HG03342 (cell line): ENCODE measurements around the gene DACT1.

Experiments
- ATAC-seq: cut with Tn5 transposase; IDR thresholded peaks from one replicate; pipeline ENCODE4 v1.9.1; 2021; ENCODE audit warnings: mild to moderate bottlenecking, moderate library complexity; ENCODE audit not compliant: unreplicated experiment

Gene DACT1

DNA sequence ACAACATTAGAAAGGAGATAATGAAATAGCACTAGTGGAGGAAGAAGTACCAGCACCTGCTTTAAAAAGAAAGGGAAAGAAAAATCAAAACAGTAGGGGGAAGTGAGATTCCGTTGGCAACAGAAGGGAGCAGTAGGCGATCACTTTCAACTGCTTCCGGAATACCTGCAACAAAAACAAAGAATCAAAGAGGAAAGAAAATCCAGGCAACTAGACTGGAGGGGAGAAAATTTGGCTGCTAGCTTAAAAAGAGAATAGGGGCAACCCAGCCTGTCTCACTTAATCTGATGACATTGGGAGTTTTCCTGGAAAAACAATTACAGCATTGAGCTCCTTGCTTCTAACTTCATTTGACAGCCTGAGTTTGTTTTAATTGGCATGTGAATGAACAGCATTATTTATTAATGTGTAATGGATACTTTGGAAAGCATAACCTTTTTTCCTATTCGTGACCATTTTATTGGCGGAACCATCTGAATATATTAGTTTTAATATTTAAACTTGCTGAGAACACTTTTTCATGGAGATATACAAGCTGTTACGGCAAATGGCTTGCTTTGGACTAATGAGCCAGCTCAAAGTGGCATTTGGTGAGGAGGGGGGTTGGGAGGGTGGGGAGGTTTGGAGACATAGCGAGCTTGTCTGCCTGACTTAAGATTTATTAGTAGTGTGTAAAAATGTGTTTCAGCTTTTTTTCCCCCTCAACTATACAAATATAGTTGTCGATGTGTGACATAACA, 2.5 kb upstream of the DACT1 start:
- ATAC-seq: no peak

- ATAC-seq: no peak
Measured at GRCh38 chr14:58636129-58636528, 1.6 kb upstream of the DACT1 start.

DNA sequence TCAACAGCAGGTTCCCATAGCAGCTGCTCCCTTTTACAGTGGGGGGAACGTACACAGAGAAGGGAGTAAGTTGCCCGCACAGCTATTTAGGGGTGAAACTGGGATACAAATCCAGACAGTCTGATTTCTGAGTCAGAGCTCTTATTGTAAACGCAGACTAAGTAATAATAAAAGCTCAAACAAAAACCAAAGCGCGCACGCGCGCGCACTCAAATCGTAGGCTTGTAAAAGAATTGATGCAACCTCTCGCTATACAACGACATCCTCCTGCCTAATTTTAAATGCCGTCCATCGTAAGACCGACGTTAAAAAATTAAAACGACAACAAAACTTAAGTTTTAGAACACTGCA, 747 bp upstream of the DACT1 start:
- peak; percentile 1 for ATAC-seq

DNA sequence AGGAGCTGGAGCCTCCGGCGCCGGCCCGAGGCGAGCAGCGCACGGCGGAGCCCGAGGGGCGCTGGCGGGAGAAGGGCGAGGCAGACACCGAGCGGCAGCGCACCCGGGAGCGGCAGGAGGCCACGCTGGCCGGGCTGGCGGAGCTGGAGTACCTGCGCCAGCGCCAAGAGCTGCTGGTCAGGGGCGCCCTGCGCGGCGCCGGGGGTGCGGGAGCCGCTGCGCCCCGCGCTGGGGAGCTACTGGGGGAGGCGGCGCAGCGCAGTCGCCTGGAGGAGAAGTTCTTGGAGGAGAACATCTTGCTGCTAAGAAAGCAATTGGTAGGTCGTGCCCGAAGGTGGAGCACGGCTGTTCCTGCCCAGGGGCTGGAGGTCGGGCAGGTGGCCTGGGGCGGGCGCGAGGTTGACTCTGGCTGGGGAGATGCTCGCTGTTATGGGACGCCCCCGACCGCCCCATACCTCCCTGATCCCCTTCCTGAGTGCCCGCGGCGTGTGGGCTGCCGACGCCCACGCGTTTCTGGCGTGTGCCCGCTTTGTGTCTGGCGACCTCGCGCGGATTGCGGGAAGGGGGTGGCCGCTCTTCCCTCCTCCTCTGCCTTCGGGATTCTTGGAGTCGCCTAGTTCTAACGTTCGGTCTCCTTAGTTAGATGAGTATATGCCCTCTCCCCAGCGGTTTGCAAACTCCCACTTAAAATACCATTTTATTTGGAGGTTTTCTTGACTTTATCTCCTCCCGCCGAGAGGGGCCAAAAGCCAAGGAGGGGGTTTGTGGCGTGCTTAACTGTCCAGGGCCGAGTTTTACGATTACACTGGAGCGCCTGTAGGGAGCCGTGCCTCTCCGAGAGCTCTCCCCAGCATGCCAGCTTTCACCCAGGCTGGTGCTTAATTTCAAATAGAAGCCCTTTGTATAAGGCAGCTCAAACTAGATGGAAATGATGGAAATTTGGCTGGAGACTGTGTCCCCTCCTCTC, 752 bp downstream of the DACT1 start:
- ATAC-seq: peak; percentile 32

- no peak for ATAC-seq
Measured at GRCh38 chr14:58639198-58639565, 1.4 kb downstream of the DACT1 start.

GRCh38 chr14:58639842-58640484, 2.2 kb downstream of the DACT1 start:
- ATAC-seq: no peak

- ATAC-seq: no peak
Measured at GRCh38 chr14:58640959-58641358, 3.2 kb downstream of the DACT1 start.

- ATAC-seq: no peak
Measured at GRCh38 chr14:58641509-58641908, 3.7 kb downstream of the DACT1 start.

DNA sequence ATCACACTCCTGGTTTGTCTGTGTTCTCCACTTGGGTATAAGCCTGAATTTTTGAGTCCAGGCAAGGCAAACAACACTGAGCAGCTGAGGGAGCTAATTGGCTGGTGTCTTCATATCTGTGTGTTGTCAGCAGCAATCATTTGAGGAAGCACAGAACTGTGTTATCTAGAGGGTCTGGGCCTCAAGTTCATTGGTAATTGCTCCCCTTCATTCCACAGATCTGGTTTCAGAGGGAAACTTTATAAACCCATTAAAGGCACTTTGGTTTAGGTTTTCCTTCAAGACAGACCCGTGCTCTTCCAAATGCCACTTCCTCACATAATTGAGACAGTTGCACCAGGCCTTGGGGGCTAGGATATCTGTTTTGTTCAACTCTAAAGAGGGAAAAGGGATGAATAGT, 5.6 kb downstream of the DACT1 start:
- ATAC-seq: no peak

DNA sequence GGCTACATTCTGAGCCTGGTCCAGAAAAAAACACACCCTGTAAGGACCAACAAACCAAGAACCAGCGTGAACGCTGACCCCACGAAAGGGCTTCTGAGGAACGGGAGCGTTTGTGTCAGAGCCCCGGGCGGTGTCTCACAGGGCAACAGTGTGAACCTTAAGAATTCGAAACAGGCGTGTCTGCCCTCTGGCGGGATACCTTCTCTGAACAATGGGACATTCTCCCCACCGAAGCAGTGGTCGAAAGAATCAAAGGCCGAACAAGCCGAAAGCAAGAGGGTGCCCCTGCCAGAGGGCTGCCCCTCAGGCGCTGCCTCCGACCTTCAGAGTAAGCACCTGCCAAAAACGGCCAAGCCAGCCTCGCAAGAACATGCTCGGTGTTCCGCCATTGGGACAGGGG, 7.9 kb downstream of the DACT1 start:
- ATAC-seq: no peak

DNA sequence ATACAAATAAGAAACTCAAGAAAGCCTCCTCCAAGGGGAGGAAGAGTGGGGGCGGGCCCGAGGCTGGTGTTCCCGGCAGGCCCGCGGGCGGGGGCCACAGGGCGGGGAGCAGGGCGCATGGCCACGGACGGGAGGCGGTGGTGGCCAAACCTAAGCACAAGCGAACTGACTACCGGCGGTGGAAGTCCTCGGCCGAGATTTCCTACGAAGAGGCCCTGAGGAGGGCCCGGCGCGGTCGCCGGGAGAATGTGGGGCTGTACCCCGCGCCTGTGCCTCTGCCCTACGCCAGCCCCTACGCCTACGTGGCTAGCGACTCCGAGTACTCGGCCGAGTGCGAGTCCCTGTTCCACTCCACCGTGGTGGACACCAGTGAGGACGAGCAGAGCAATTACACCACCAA, 8.7 kb downstream of the DACT1 start:
- no peak for ATAC-seq

- ATAC-seq: no peak
Measured at GRCh38 chr14:58647777-58648176, 10.0 kb downstream of the DACT1 start.

DNA sequence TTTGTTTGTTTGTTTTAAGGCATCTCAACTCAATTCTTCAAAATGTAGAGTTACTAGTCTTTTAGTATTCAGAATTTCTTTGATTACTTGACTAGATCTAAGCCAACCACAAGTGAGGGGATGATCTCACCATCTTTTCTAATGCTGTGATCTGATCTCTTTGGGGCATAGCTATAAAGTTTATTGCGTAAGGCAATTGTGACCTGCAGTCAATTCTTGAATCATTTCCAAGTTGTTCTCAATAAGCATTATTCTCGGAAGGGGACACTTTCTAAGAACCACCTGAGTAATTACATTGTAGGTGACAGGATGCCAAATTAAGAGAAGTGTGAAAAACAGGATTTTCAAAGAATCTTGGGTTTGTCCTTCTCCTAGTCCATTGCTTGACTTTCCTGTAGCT, 13.1 kb downstream of the DACT1 start:
- no peak for ATAC-seq

DNA sequence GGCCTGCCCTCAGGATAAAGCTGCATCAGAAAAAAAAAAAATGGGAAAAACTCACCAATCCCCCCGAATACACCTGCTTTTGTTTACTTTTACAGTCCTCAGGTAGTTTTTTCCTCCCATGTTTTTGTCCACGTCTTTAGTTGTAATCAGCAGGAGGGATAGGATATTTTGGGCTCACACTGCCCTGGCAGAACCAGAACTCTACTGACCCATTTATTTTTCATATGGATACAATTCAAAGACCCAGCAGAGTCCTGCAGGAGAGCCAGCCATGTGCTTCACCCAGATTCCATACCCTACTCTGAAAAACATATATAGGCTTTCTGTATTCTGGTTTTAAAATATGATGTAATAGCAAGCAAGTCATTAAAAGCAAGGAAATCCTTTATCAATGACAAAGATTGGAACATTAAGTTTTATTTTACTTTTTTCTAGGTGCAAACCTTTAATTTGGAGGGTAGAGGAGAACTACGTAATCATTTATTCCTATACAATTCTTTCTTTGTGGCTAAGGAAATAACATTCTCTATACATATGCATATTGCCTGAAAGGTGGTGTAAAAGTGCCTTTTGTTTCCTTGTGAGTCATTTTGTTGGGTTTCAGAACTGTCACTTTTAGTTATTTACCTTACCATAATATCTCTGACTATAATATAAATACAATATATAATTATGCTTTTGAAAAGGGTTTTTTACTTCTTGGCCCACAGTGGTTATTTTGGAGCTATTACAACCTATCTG, 19.1 kb downstream of the DACT1 start:
- ATAC-seq: no peak

DNA sequence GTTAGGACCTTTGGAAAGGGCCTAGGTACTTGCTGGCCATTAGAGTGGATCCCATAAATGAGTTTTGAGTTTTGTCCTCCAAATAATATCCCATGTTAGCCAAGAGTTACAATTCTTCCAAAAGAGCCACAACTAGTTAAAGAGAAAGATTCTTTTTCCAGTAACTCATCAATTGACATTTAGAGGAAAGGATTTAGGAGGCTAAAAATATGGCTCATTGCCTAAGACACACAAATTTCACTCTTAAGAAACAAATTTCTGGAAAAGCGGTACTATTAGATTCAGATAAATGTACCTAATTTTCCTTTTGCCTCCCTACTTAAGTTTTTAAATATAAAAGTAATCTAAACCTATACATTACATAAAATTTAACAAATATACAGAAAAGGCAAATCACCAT, 21.3 kb downstream of the DACT1 start:
- no peak for ATAC-seq

DNA sequence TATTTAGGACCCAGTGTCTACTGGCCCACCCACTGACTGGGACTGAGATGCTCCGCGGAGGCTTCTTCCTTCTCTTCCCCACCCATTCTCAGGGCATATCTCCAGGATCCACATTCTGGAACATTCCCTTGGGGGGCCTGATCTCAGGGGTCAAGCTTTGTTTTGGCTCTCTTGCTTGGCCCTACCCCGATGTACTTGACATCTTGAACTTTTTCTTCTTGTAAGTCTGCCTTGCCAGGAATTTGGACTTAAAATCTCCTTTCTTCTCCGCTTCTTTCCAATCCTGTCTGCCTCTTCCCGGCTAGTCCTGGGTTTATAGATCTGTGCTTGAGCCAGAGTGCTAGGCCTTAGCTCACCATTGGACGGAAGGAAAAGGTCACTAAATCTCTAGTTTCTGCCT, 22.1 kb downstream of the DACT1 start:
- no peak for ATAC-seq

- ATAC-seq: no peak
Measured at GRCh38 chr14:58660407-58660806, 22.6 kb downstream of the DACT1 start.

DNA sequence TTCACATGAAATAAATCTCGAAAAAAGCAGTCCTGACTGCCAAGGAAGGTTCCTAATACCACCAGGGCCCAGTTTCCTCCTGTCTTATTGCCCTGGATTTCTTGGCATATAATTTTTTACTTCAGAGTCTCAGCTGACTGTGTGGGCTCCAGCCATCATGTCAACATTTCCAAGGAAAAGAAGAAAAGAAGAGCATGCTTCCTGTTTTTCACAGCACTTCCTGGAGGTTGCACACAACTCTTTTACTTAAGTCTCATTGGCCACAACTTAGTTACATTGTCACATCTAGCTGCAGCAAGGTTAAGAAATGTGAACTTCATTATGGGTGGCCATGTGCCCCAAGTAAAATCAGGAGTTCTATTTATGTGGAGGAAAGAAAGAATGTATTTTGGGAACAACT, 24.3 kb downstream of the DACT1 start:
- ATAC-seq: no peak

DNA sequence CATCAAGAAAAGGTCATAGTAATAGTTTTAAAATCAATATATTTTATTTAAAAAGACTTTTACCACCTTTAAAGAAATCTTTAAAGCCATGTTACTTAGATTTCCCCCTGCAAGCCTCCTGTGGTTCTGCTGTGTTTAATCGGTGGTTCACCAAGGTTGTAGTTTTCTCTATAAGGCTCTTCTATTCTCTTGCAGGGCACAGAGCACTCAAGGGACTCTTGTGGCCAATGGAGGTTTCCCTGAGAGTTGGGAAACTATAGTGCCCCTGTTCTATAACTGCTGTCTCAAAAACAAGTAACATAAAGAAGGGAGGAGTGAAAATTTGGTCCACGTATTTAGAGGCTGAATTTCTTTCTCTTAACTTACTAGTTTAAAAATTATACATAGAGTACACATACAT, 25.0 kb downstream of the DACT1 start:
- no peak for ATAC-seq

DNA sequence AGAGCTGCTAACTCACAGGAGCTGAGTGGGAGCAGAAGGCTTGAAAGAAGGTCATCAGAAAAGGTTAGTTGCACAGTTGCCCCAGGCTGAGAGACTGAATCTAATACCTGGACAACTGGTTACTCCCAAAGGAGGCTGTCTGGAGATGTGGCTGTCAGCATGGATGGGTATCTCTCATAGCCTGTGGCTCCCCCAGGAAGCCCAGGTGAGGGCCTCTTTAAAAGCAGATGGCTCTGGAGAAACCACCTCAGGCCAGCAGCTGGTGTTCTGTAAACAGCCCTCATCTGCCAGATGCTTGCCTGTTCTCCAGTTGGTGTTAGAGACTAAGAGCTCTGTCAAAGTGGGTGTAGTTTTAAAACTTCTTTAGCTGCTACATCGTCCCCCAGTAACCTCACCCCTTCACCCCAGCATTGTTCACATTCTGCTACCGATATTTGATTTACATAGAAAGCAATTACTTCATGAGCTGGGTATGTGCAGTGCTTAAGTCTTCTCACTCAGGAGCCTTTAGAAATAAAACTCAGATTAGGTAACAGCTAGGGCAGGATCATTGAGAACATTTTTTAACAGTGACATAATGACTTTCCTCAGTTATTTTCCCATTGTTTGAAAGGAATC, 25.8 kb downstream of the DACT1 start:
- ATAC-seq: no peak
